Measurements from ENCODE around the gene JAG1. TPM values are rescaled to one million over a fixed set of nuclear protein-coding genes. Genes with fewer than 3 reads are reported as not detected.

Gene JAG1
- total RNA-seq, 2 experiments from 2014 or later, result 0.32 to 0.67 TPM

DNA sequence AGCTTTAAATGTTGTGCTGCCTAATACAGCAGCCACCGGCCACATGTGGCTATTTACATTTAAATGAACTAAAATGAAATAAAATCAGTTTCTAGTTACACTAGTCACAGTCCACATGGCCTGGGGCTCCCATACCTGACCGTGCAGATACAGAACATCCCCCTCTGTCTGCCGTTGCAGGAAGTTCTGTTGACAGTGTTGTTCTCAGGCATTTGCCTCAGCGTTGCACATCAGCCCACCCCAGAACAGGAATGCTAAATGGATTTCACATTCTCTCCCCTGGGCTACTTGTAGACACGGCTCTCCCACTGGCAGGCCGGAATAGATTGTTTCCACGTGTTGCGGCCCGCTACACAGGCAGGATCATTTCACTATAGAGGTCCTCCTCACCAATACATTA, 26.3 kb downstream of the JAG1 start:
- no peaks in the 10 kb centered on the region for H4K20me1 ChIP-seq (ENCODE audit: insufficient read depth, low read length)
- no peak overlapping the region for H3K4me2 ChIP-seq (ENCODE audit: low read length)
- H3K27ac ChIP-seq (ENCODE audit: low read depth, low read length, poor library complexity, severe bottlenecking), result no peak overlapping the region
- H3K9me3 ChIP-seq (ENCODE audit: low read length), result no peaks in the 10 kb centered on the region
- no TSS peak for BruUV-seq (replicated peaks)
- H3K79me2 ChIP-seq (ENCODE audit: insufficient read depth, low read depth, low read length), result no peaks in the 10 kb centered on the region
- H2AFZ ChIP-seq (ENCODE audit: low read length), result no peak overlapping the region
- intact Hi-C loops (cut with micrococcal nuclease; ENCODE audit: unreplicated experiment), result no loop called here
- no peak for TF ChIP-seq EZH2phosphoT487 (IDR thresholded peaks at IDR 0.05; ENCODE audit: borderline replicate concordance, low read depth, low read length)
- peak; percentile 41; the same call in 1 of the 2 replicates for TF ChIP-seq CTCF (conservative IDR thresholded peaks at IDR 0.05; ENCODE audit: low read length)
- peak; percentile 12 for DNase-seq (ENCODE audit: low spot score)
- ChIA-PET POLR2A (no interaction called here), CTCF (ENCODE audit: unreplicated experiment) (no interaction called here)
- H3K9me2 ChIP-seq (ENCODE audit: insufficient read depth, low read length), result no peaks in the 10 kb centered on the region
- H3K36me3 ChIP-seq (ENCODE audit: insufficient read depth, low read length), result no peaks in the 10 kb centered on the region
- no peaks in the 10 kb centered on the region for H3K4me1 ChIP-seq (ENCODE audit: insufficient read depth, low read length, poor library complexity, severe bottlenecking)
- no peak overlapping the region for H3K4me3 ChIP-seq (ENCODE audit: low read depth, low read length, poor library complexity, severe bottlenecking)

DNA sequence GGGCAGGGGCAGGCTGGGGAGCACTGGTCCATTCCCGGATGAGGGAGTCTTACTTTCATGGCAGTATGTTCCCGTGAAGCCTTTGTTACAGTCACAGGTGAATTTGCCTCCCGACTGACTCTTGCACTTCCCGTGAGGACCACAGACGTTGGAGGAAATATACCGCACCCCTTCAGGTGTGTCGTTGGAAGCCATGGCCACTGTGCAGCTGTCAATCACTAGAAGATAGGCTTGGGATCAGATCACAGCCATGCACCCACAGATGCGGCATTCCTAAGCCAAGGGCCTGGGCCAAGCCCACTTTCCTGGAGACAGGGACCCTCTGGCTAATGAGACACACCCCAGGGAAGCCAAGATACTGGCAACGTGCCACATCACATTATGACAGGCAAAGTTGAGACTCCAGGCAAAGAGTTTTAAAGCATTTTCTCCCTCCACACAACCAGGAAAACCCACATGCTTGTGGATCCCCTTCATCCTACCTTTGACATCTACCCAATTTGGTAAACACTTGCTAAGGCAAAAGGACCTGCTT, 26.8 kb downstream of the JAG1 start:
- no peaks in the 10 kb centered on the region for H3K9me2 ChIP-seq (ENCODE audit: insufficient read depth, low read length)
- intact Hi-C loops (cut with micrococcal nuclease; ENCODE audit: unreplicated experiment), result no loop called here
- H3K79me2 ChIP-seq (ENCODE audit: insufficient read depth, low read depth, low read length), result no peaks in the 10 kb centered on the region
- no peak overlapping the region for H3K27ac ChIP-seq (ENCODE audit: low read depth, low read length, poor library complexity, severe bottlenecking)
- no peak overlapping the region for H2AFZ ChIP-seq (ENCODE audit: low read length)
- CTCF ChIA-PET (ENCODE audit: unreplicated experiment), result no interaction called here
- BruUV-seq (replicated peaks), result no TSS peak
- POLR2A ChIA-PET, result no interaction called here
- H3K4me3 ChIP-seq (ENCODE audit: low read depth, low read length, poor library complexity, severe bottlenecking), result no peak overlapping the region
- H3K4me1 ChIP-seq (ENCODE audit: insufficient read depth, low read length, poor library complexity, severe bottlenecking), result no peaks in the 10 kb centered on the region
- no peak for DNase-seq (ENCODE audit: low spot score)
- no peak overlapping the region for H3K4me2 ChIP-seq (ENCODE audit: low read length)
- H3K9me3 ChIP-seq (ENCODE audit: low read length), result no peaks in the 10 kb centered on the region
- no peaks in the 10 kb centered on the region for H4K20me1 ChIP-seq (ENCODE audit: insufficient read depth, low read length)
- TF ChIP-seq EZH2phosphoT487 (IDR thresholded peaks at IDR 0.05; ENCODE audit: borderline replicate concordance, low read depth, low read length) (no peak), CTCF (conservative IDR thresholded peaks at IDR 0.05; ENCODE audit: low read length) (no peak)
- no peaks in the 10 kb centered on the region for H3K36me3 ChIP-seq (ENCODE audit: insufficient read depth, low read length)

DNA sequence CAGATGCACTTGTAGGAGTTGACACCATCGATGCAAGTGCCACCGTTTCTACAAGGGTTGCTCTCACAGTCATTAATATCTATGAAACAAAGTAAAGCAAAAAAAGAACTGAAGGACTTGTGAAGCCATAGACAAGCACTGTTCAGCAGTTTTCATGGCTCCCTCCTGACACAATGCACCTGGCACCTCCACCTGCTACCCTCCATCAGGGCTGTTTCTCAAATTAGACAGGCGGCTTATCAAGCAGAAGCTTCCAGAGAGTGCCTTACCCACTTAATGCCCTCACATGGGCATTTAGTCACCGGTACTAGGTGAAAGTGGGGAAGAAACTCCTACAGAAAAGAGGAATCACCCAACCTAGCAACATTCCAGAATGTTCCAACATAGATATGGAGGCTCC, 27.8 kb downstream of the JAG1 start:
- H3K36me3 ChIP-seq (ENCODE audit: insufficient read depth, low read length), result no peaks in the 10 kb centered on the region
- ChIA-PET CTCF (ENCODE audit: unreplicated experiment) (no interaction called here), POLR2A (interaction anchor here (0.6 kb wide), 1 partner anchor 76 kb away, joined by 3 read pairs; no protein-coding TSS in a partner anchor)
- no peak overlapping the region for H3K27ac ChIP-seq (ENCODE audit: low read depth, low read length, poor library complexity, severe bottlenecking)
- TF ChIP-seq EZH2phosphoT487 (IDR thresholded peaks at IDR 0.05; ENCODE audit: borderline replicate concordance, low read depth, low read length) (no peak), CTCF (conservative IDR thresholded peaks at IDR 0.05; ENCODE audit: low read length) (no peak)
- H3K79me2 ChIP-seq (ENCODE audit: insufficient read depth, low read depth, low read length), result no peaks in the 10 kb centered on the region
- no peak overlapping the region for H2AFZ ChIP-seq (ENCODE audit: low read length)
- H3K4me1 ChIP-seq (ENCODE audit: insufficient read depth, low read length, poor library complexity, severe bottlenecking), result no peaks in the 10 kb centered on the region
- intact Hi-C loops (cut with micrococcal nuclease; ENCODE audit: unreplicated experiment), result no loop called here
- no peaks in the 10 kb centered on the region for H4K20me1 ChIP-seq (ENCODE audit: insufficient read depth, low read length)
- no peaks in the 10 kb centered on the region for H3K9me2 ChIP-seq (ENCODE audit: insufficient read depth, low read length)
- no TSS peak for BruUV-seq (replicated peaks)
- no peak overlapping the region for H3K4me3 ChIP-seq (ENCODE audit: low read depth, low read length, poor library complexity, severe bottlenecking)
- no peaks in the 10 kb centered on the region for H3K9me3 ChIP-seq (ENCODE audit: low read length)
- DNase-seq (ENCODE audit: low spot score), result no peak
- H3K4me2 ChIP-seq (ENCODE audit: low read length), result no peak overlapping the region

Measured in OCI-LY7 (cell line).